Esophagus muscularis mucosa (tissue), 4 donors: Measurements from ENCODE around the gene RAD18. TPM values are rescaled to one million over a fixed set of nuclear protein-coding genes. Genes with fewer than 3 reads are reported as not detected.

Experiments used
- DNase-seq: peaks from one replicate; pipeline ENCODE4 v3.0.0-alpha.2; 2017; ENCODE audit errors: extremely low spot score
- H3K27ac ChIP-seq, 4 donors: fragments of 200-600 bp; sonication (generic); replicated peaks in 1 of 4; 1 replicate in 3 of 4; 2 replicates in 1 of 4; pipeline ENCODE4 v1.5.1; 2016 to 2019; ENCODE audit warnings: mild to moderate bottlenecking in 1 of 4
- H3K27me3 ChIP-seq, 4 donors: fragments of 200-600 bp; sonication (generic); one replicate each; pipeline versions ENCODE4 v1.5.1 to v1.6.0; 2016 to 2019
- H3K36me3 ChIP-seq, 4 donors: fragments of 200-600 bp; sonication (generic); one replicate each; pipeline ENCODE4 v1.5.1; 2016 to 2019
- H3K4me1 ChIP-seq, 4 donors: fragments of 200-600 bp; sonication (generic); one replicate each; pipeline ENCODE4 v1.5.1; 2016 to 2019
- H3K4me3 ChIP-seq, 4 donors: fragments of 200-600 bp; sonication (generic); 1 replicate in 2 of 4; 2 replicates in 2 of 4; pipeline ENCODE4 v1.5.1; 2016 to 2019; ENCODE audit warnings: mild to moderate bottlenecking in 4 of 4, moderate library complexity in 1 of 4
- H3K9me3 ChIP-seq, 4 donors: fragments of 200-600 bp; sonication (generic); 1 replicate in 3 of 4; 2 replicates in 1 of 4; pipeline ENCODE4 v1.5.1; 2016 to 2019
- CTCF ChIP-seq, 3 experiments: fragments of 200-600 bp in 2 of 3; fragments of 450-650 bp in 1 of 3; sonication (generic) in 2 of 3; IDR thresholded peaks; one replicate each; pipeline ENCODE4 v1.5.1; 2017 to 2019; ENCODE audit warnings: antibody characterized with exemption in 3 of 3, mild to moderate bottlenecking in 2 of 3, moderate library complexity in 1 of 3
- EP300 ChIP-seq: sonication (generic); formaldehyde crosslinking; IDR thresholded peaks from one replicate; pipeline ENCODE4 v1.6.1; 2017; ENCODE audit warnings: antibody characterized with exemption
- POLR2A ChIP-seq: fragments of 450-650 bp; IDR thresholded peaks from one replicate; pipeline ENCODE4 v1.6.1; 2017; ENCODE audit warnings: antibody characterized with exemption, moderate library complexity, mild to moderate bottlenecking, low read depth
- POLR2AphosphoS5 ChIP-seq, 2 donors: sonication (generic); formaldehyde crosslinking; IDR thresholded peaks; one replicate each; pipeline ENCODE4 v1.6.1; 2017; ENCODE audit warnings: antibody characterized with exemption in 2 of 2
- WGBS: methylation state at CpG from one replicate; pipeline ENCODE4 v1.1.5; 2018; 5-methylcytosine and 5-hydroxymethylcytosine counted together
- intact Hi-C: fragments of 100-400 bp; cut with DNase I; formaldehyde crosslinking; loops from one replicate; pipeline ENCODE4 v1.15.1; 2023
- total RNA-seq, 4 donors: library from RNA; depleted of rRNA; stranded (reverse); fragments of >200 nt; gene quantifications; one replicate each; pipeline versions ENCODE4 v1.1.0 to v1.2.1, GENCODE V29; 2016

Gene RAD18
- total RNA-seq, 4 donors from 2014 or later = 3.4 to 6.6 (median 5.2) TPM

GRCh38 chr3:8990266-8991215 lies 27.3 kb upstream of the RAD18 start:
- no peak for TF ChIP-seq POLR2AphosphoS5 (IDR thresholded peaks at IDR 0.05)
- no peak for TF ChIP-seq CTCF (IDR thresholded peaks at IDR 0.05)
- peaks cover 0 to 9% (median 0%) of the 10 kb centered on the region in 4 donors for H3K4me1 ChIP-seq
- no peak for DNase-seq
- H3K9me3 ChIP-seq = no peaks in the 10 kb centered on the region
- intact Hi-C loops = no loop called here
- no peak overlapping the region for H3K4me3 ChIP-seq
- no peaks in the 10 kb centered on the region for H3K27me3 ChIP-seq
- 92% methylated on average over 11 of the region's 36 CpGs for WGBS
- H3K27ac ChIP-seq = no peak overlapping the region
- H3K36me3 ChIP-seq = peaks cover 0 to 4% (median under 1%) of the 10 kb centered on the region in 4 donors

GRCh38 chr3:8988791-8989558 lies 25.7 kb upstream of the RAD18 start:
- Histone ChIP-seq H3K9me3 (no peaks in the 10 kb centered on the region), H3K27me3 (no peaks in the 10 kb centered on the region), H3K4me3 (no peak overlapping the region), H3K36me3 (peaks cover 0 to 9% (median 3%) of the 10 kb centered on the region in 4 donors), H3K27ac (no peak overlapping the region), H3K4me1 (peaks cover 0 to 9% (median 0%) of the 10 kb centered on the region in 4 donors)
- DNase-seq = no peak
- 90% methylated on average over 7 of the region's 8 CpGs for WGBS
- intact Hi-C loops = loop anchor here (5.0 kb wide), 1 partner anchor 78 kb away; no protein-coding TSS in a partner anchor
- TF ChIP-seq CTCF (IDR thresholded peaks at IDR 0.05) = no peak
- no peak for TF ChIP-seq EP300
- no peak for TF ChIP-seq POLR2A
- no peak for TF ChIP-seq POLR2AphosphoS5 (IDR thresholded peaks at IDR 0.05)

GRCh38 chr3:8988384-8988655 lies 25.0 kb upstream of the RAD18 start:
- no peak overlapping the region for H3K4me3 ChIP-seq
- WGBS = 50% methylated on average over 2 of the region's 2 CpGs
- H3K4me1 ChIP-seq = peaks cover 0 to 9% (median 0%) of the 10 kb centered on the region in 4 donors
- no peak overlapping the region for H3K27ac ChIP-seq
- DNase-seq = no peak
- no peak for TF ChIP-seq POLR2A
- H3K27me3 ChIP-seq = no peaks in the 10 kb centered on the region
- intact Hi-C loops = loop anchor here (5.0 kb wide), 1 partner anchor 79 kb away; no protein-coding TSS in a partner anchor
- H3K36me3 ChIP-seq = peaks cover 0 to 9% (median 3%) of the 10 kb centered on the region in 4 donors
- no peaks in the 10 kb centered on the region for H3K9me3 ChIP-seq

- Histone ChIP-seq H3K4me3 (no peak overlapping the region), H3K27me3 (no peaks in the 10 kb centered on the region), H3K9me3 (no peaks in the 10 kb centered on the region), H3K4me1 (peaks cover 0 to 9% (median 0%) of the 10 kb centered on the region in 4 donors), H3K36me3 (peaks cover 0 to 9% (median 3%) of the 10 kb centered on the region in 4 donors), H3K27ac (no peak overlapping the region)
- TF ChIP-seq POLR2AphosphoS5 (IDR thresholded peaks at IDR 0.05) (no peak), CTCF (IDR thresholded peaks at IDR 0.05) (peak; percentile 65 to 75 (median 67))
- intact Hi-C loops = loop anchor here (5.0 kb wide), 1 partner anchor 79 kb away; no protein-coding TSS in a partner anchor
- WGBS = 36% methylated on average over 15 of the region's 15 CpGs
- no peak for DNase-seq
Measured at GRCh38 chr3:8987645-8988383, 24.5 kb upstream of the RAD18 start.
